Measurements from ENCODE around the gene FARS2.

DNA sequence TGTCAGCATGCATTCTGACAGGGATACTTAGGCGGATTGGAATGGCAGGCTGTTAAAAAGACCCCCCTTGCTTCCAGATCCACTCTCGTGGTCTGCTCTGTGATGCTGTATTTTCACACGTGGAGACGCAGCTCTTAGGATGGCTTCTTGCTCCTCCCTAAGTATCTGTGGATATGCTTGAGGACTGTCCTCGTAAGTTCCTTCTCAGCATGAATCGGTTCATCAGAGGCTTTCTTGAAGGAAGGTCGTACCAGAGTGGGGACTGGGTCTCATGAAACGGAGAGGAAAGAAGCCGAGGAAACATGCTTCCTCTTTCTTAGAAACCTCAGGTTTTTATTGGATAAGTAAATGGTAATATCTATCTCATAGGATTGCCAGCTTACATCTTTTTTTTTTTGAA is 220.4 kb downstream of the FARS2 start:
- TF ChIP-seq, protein P1, sequence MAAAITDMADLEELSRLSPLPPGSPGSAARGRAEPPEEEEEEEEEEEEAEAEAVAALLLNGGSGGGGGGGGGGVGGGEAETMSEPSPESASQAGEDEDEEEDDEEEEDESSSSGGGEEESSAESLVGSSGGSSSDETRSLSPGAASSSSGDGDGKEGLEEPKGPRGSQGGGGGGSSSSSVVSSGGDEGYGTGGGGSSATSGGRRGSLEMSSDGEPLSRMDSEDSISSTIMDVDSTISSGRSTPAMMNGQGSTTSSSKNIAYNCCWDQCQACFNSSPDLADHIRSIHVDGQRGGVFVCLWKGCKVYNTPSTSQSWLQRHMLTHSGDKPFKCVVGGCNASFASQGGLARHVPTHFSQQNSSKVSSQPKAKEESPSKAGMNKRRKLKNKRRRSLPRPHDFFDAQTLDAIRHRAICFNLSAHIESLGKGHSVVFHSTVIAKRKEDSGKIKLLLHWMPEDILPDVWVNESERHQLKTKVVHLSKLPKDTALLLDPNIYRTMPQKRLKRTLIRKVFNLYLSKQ (tag by site-specific recombination; IDR thresholded peaks at IDR 0.05; ENCODE audit: borderline replicate concordance) = no peak
- TF ChIP-seq, protein P2, sequence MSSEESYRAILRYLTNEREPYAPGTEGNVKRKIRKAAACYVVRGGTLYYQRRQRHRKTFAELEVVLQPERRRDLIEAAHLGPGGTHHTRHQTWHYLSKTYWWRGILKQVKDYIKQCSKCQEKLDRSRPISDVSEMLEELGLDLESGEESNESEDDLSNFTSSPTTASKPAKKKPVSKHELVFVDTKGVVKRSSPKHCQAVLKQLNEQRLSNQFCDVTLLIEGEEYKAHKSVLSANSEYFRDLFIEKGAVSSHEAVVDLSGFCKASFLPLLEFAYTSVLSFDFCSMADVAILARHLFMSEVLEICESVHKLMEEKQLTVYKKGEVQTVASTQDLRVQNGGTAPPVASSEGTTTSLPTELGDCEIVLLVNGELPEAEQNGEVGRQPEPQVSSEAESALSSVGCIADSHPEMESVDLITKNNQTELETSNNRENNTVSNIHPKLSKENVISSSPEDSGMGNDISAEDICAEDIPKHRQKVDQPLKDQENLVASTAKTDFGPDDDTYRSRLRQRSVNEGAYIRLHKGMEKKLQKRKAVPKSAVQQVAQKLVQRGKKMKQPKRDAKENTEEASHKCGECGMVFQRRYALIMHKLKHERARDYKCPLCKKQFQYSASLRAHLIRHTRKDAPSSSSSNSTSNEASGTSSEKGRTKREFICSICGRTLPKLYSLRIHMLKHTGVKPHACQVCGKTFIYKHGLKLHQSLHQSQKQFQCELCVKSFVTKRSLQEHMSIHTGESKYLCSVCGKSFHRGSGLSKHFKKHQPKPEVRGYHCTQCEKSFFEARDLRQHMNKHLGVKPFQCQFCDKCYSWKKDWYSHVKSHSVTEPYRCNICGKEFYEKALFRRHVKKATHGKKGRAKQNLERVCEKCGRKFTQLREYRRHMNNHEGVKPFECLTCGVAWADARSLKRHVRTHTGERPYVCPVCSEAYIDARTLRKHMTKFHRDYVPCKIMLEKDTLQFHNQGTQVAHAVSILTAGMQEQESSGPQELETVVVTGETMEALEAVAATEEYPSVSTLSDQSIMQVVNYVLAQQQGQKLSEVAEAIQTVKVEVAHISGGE (tag by site-specific recombination; conservative IDR thresholded peaks at IDR 0.05; ENCODE audit: low read depth) = no peak
- TF ChIP-seq ZNF830 (tag by site-specific recombination; IDR thresholded peaks at IDR 0.05; ENCODE audit: low read depth) = no peak
- TF ChIP-seq, protein P3, sequence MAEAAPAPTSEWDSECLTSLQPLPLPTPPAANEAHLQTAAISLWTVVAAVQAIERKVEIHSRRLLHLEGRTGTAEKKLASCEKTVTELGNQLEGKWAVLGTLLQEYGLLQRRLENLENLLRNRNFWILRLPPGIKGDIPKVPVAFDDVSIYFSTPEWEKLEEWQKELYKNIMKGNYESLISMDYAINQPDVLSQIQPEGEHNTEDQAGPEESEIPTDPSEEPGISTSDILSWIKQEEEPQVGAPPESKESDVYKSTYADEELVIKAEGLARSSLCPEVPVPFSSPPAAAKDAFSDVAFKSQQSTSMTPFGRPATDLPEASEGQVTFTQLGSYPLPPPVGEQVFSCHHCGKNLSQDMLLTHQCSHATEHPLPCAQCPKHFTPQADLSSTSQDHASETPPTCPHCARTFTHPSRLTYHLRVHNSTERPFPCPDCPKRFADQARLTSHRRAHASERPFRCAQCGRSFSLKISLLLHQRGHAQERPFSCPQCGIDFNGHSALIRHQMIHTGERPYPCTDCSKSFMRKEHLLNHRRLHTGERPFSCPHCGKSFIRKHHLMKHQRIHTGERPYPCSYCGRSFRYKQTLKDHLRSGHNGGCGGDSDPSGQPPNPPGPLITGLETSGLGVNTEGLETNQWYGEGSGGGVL (tag by site-specific recombination; IDR thresholded peaks at IDR 0.05) = no peak
- TF ChIP-seq YY1 (tag by site-specific recombination; IDR thresholded peaks at IDR 0.05) = no peak
- TF ChIP-seq, protein P4, sequence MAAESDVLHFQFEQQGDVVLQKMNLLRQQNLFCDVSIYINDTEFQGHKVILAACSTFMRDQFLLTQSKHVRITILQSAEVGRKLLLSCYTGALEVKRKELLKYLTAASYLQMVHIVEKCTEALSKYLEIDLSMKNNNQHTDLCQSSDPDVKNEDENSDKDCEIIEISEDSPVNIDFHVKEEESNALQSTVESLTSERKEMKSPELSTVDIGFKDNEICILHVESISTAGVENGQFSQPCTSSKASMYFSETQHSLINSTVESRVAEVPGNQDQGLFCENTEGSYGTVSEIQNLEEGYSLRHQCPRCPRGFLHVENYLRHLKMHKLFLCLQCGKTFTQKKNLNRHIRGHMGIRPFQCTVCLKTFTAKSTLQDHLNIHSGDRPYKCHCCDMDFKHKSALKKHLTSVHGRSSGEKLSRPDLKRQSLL (tag by site-specific recombination; IDR thresholded peaks at IDR 0.05) = no peak
- TF ChIP-seq ZNF555 (tag by site-specific recombination; conservative IDR thresholded peaks at IDR 0.05) = no peak
- TF ChIP-seq, protein P5, sequence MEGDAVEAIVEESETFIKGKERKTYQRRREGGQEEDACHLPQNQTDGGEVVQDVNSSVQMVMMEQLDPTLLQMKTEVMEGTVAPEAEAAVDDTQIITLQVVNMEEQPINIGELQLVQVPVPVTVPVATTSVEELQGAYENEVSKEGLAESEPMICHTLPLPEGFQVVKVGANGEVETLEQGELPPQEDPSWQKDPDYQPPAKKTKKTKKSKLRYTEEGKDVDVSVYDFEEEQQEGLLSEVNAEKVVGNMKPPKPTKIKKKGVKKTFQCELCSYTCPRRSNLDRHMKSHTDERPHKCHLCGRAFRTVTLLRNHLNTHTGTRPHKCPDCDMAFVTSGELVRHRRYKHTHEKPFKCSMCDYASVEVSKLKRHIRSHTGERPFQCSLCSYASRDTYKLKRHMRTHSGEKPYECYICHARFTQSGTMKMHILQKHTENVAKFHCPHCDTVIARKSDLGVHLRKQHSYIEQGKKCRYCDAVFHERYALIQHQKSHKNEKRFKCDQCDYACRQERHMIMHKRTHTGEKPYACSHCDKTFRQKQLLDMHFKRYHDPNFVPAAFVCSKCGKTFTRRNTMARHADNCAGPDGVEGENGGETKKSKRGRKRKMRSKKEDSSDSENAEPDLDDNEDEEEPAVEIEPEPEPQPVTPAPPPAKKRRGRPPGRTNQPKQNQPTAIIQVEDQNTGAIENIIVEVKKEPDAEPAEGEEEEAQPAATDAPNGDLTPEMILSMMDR (tag by site-specific recombination; IDR thresholded peaks at IDR 0.05) = no peak
- TF ChIP-seq, protein P6, sequence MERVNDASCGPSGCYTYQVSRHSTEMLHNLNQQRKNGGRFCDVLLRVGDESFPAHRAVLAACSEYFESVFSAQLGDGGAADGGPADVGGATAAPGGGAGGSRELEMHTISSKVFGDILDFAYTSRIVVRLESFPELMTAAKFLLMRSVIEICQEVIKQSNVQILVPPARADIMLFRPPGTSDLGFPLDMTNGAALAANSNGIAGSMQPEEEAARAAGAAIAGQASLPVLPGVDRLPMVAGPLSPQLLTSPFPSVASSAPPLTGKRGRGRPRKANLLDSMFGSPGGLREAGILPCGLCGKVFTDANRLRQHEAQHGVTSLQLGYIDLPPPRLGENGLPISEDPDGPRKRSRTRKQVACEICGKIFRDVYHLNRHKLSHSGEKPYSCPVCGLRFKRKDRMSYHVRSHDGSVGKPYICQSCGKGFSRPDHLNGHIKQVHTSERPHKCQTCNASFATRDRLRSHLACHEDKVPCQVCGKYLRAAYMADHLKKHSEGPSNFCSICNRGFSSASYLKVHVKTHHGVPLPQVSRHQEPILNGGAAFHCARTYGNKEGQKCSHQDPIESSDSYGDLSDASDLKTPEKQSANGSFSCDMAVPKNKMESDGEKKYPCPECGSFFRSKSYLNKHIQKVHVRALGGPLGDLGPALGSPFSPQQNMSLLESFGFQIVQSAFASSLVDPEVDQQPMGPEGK (tag by site-specific recombination; IDR thresholded peaks at IDR 0.05) = no peak
- TF ChIP-seq, protein P7, sequence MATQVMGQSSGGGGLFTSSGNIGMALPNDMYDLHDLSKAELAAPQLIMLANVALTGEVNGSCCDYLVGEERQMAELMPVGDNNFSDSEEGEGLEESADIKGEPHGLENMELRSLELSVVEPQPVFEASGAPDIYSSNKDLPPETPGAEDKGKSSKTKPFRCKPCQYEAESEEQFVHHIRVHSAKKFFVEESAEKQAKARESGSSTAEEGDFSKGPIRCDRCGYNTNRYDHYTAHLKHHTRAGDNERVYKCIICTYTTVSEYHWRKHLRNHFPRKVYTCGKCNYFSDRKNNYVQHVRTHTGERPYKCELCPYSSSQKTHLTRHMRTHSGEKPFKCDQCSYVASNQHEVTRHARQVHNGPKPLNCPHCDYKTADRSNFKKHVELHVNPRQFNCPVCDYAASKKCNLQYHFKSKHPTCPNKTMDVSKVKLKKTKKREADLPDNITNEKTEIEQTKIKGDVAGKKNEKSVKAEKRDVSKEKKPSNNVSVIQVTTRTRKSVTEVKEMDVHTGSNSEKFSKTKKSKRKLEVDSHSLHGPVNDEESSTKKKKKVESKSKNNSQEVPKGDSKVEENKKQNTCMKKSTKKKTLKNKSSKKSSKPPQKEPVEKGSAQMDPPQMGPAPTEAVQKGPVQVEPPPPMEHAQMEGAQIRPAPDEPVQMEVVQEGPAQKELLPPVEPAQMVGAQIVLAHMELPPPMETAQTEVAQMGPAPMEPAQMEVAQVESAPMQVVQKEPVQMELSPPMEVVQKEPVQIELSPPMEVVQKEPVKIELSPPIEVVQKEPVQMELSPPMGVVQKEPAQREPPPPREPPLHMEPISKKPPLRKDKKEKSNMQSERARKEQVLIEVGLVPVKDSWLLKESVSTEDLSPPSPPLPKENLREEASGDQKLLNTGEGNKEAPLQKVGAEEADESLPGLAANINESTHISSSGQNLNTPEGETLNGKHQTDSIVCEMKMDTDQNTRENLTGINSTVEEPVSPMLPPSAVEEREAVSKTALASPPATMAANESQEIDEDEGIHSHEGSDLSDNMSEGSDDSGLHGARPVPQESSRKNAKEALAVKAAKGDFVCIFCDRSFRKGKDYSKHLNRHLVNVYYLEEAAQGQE (tag by site-specific recombination; IDR thresholded peaks at IDR 0.05) = no peak
- no peak for TF ChIP-seq ZBTB7A (tag by site-specific recombination; IDR thresholded peaks at IDR 0.05; ENCODE audit: low read depth)
- TF ChIP-seq ZNF24 (tag by site-specific recombination; IDR thresholded peaks at IDR 0.05) = no peak
- TF ChIP-seq, protein P8, sequence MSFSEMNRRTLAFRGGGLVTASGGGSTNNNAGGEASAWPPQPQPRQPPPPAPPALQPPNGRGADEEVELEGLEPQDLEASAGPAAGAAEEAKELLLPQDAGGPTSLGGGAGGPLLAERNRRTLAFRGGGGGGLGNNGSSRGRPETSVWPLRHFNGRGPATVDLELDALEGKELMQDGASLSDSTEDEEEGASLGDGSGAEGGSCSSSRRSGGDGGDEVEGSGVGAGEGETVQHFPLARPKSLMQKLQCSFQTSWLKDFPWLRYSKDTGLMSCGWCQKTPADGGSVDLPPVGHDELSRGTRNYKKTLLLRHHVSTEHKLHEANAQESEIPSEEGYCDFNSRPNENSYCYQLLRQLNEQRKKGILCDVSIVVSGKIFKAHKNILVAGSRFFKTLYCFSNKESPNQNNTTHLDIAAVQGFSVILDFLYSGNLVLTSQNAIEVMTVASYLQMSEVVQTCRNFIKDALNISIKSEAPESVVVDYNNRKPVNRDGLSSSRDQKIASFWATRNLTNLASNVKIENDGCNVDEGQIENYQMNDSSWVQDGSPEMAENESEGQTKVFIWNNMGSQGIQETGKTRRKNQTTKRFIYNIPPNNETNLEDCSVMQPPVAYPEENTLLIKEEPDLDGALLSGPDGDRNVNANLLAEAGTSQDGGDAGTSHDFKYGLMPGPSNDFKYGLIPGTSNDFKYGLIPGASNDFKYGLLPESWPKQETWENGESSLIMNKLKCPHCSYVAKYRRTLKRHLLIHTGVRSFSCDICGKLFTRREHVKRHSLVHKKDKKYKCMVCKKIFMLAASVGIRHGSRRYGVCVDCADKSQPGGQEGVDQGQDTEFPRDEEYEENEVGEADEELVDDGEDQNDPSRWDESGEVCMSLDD (tag by site-specific recombination; IDR thresholded peaks at IDR 0.05) = no peak
- no peak for TF ChIP-seq TCF7L2 (IDR thresholded peaks at IDR 0.05; ENCODE audit: borderline replicate concordance, low read depth, low read length)
